ENCODE measurements around the gene ZNF335. TPM values are rescaled to one million over a fixed set of nuclear protein-coding genes. Genes with fewer than 3 reads are reported as not detected.
"Not testable (repeated sequence)": the region's sequence is repeated elsewhere in the genome, so short reads cannot be mapped to it uniquely, and the experiment has no call there.

The ZNF335 gene
- total RNA-seq, 1 donor from 2014 or later = 19.1 TPM

DNA sequence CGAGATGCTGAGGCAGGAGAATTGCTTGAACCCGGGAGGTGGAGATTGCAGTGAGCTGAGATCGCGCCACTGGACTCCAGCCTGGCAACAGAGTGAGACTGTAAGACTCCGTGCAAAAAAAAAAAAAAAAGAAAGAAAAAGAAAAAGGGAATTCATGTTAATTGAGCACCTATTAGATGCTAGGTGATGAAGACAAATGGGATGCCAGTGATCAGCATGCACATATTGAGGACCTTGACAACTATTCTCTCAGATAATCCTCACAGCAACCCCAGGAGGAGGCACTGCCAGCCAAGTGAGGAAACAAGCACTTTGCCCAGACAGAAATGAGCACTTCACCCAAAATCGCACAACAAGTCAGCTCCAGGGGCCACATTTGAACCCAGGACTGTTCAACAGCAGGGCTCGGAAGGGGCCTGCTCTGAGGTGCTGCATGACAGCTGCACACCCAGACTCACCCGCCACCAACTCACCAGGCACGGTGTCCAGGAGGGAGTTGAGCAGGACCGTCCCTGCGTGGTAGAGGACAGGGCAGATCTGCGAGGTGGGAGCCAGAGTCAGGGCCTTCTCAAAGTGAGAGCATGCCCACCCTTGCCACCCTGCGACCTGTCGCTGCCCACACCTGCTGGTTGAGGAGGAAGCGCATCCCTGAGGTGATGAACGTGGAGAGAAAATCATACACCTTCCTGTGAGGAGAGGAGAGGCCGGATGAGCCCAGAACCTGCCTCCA, 64.6 kb downstream of the ZNF335 start:
- TF ChIP-seq, protein P1, sequence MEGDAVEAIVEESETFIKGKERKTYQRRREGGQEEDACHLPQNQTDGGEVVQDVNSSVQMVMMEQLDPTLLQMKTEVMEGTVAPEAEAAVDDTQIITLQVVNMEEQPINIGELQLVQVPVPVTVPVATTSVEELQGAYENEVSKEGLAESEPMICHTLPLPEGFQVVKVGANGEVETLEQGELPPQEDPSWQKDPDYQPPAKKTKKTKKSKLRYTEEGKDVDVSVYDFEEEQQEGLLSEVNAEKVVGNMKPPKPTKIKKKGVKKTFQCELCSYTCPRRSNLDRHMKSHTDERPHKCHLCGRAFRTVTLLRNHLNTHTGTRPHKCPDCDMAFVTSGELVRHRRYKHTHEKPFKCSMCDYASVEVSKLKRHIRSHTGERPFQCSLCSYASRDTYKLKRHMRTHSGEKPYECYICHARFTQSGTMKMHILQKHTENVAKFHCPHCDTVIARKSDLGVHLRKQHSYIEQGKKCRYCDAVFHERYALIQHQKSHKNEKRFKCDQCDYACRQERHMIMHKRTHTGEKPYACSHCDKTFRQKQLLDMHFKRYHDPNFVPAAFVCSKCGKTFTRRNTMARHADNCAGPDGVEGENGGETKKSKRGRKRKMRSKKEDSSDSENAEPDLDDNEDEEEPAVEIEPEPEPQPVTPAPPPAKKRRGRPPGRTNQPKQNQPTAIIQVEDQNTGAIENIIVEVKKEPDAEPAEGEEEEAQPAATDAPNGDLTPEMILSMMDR (IDR thresholded peaks at IDR 0.05) = no peak
- H3K27me3 ChIP-seq = no peaks in the 10 kb centered on the region
- no peaks in the 10 kb centered on the region for H3K9me3 ChIP-seq
- no peak overlapping the region for H3K4me3 ChIP-seq
- intact Hi-C loops (cut with DNase I) = no loop called here
- H3K27ac ChIP-seq = no peak overlapping the region
- ATAC-seq (no peak), DNase-seq (no peak)
- H3K4me1 ChIP-seq = peaks cover 12% of the 10 kb centered on the region
- H3K36me3 ChIP-seq = no peaks in the 10 kb centered on the region

DNA sequence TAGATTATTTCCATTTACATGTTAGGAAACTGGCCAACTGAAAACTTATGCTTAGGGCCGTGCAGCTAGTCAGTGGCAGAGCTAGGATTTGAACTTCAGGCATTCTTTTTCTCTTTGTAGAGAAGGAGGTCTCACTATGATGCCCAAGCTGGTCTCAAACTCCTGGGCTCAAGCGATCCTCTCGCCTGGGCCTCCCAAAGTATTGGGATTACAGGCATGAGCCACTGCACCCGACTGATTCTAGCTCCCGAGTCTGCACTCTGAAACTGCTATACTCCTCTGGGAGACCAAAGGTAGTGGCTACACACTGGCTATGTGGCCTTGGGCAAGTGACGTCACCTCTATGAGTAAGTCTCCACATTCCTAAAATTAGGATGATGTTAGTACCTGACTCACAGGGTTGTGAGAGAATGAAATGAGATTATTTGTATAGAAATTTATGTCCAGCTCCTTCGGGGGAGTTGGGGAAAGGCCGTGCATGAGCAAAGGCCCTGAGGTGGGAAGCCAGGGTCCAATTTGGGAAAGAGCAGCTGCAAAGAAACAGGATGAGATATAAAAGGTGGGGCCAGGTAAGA, 66.4 kb downstream of the ZNF335 start:
- Histone ChIP-seq H3K36me3 (peaks cover 6% of the 10 kb centered on the region), H3K27ac (no peak overlapping the region), H3K4me1 (no peaks in the 10 kb centered on the region), H3K9me3 (no peaks in the 10 kb centered on the region), H3K4me3 (no peak overlapping the region), H3K27me3 (no peaks in the 10 kb centered on the region)
- no peak for ATAC-seq
- DNase-seq = no peak
- TF ChIP-seq, protein P1 (IDR thresholded peaks at IDR 0.05) = no peak
- intact Hi-C loops (cut with DNase I) = no loop called here

DNA sequence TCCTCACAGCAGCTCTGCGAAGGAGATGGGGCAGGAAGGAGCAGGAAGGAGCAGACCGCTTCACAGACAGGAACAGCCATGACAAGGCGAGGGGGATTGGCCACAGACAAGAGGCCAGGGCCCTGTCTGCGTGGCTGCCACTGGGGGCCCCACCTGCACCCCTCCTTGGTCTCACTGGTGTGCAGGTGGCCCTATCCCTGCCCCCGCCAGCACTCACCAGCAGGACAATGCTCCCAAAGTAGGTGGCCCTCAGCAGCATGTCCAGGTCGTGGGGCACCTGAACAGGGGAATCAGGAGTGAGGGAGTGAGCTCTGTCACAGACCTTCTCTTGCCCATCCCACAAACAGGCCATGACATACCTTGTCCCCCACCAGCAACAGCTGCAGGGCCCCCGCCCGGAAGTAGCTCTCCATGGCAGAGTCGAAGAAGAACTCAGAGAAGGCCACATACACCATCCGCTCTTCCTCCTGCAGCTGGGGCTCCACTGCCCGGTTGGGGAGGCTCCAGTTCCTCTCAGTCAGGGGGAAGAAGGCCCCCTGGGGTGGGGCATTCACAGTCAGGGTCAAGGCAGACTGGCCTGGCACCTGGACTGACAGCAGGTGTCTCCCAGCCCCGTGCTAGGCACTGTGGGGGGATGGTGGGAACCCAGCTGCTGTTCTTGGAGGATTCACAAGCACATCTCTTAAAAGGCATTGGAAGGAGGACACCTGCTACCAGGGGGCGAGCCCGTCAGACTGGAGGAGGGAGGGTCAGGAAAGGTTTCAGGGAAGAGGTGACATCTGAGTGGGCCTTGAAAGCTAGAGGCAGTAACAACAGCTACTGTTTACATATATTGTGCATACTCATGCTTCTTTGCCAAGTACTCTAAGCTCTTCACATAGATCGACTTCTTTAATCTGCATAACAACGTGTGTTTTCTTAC, 67.2 kb downstream of the ZNF335 start:
- no peak for DNase-seq
- TF ChIP-seq, protein P1 (IDR thresholded peaks at IDR 0.05) = no peak
- Histone ChIP-seq H3K27ac (no peak overlapping the region), H3K4me3 (no peak overlapping the region), H3K4me1 (no peaks in the 10 kb centered on the region), H3K9me3 (no peaks in the 10 kb centered on the region), H3K36me3 (peaks cover 12% of the 10 kb centered on the region), H3K27me3 (no peaks in the 10 kb centered on the region)
- intact Hi-C loops (cut with DNase I) = no loop called here
- peak; percentile 5 for ATAC-seq

DNA sequence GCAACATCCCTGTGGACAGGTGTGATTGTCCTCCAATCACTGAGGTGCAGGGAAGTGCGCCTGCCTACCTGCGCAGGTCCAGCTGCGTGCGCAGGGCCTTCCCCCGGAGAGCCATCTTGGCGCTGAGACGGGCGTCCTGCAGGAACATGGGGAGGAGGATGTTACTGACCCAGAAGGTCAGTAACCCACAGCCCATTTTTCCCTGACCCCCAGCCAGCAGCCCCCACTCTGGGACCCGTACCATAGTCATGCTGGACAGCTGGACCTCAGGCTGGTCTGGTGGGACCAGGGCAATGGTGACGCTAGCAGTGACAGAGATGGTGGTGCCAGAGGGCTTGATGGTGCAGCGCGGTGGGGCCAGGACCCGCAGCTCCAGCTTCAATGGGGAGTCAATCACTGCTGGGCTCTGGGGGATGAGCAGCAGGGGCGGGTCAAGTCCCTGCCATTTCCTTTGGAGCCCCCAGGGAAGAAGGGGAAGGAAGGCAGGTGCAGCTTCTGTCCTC, 69.8 kb downstream of the ZNF335 start:
- Histone ChIP-seq H3K27ac (no peak overlapping the region), H3K36me3 (peaks cover 32% of the 10 kb centered on the region), H3K4me1 (no peaks in the 10 kb centered on the region), H3K4me3 (no peak overlapping the region), H3K27me3 (no peaks in the 10 kb centered on the region), H3K9me3 (no peaks in the 10 kb centered on the region)
- ATAC-seq = no peak
- DNase-seq = no peak
- intact Hi-C loops (cut with DNase I) = no loop called here
- TF ChIP-seq, protein P1 (IDR thresholded peaks at IDR 0.05) = no peak

DNA sequence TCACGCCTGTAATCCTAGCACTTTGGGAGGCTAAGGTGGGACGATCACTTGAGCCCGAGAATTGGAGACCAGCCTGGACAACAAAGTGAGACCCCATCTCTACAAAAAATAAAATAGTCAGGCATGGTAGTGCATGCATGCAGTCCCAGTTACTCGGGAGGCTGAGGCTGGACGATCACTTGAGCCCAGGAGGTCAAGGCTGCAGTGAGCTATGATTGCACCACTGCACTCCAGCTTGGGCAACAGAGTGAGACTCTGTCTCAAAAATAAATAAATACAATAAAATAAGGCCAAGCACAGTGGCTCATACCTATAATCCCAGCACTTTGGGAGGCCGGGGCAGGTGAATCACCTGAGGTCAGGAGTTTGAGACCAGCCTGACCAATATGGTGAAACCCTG, 70.7 kb downstream of the ZNF335 start:
- H3K27me3 ChIP-seq; H3K27ac ChIP-seq; ATAC-seq; H3K9me3 ChIP-seq; DNase-seq; intact Hi-C loops (cut with DNase I); H3K4me3 ChIP-seq; H3K4me1 ChIP-seq: not testable (repeated sequence)
- H3K36me3 ChIP-seq = peaks cover 40% of the 10 kb centered on the region

Data from upper lobe of right lung (tissue), 1 donor.